ENCODE measurements around the gene DNAJB1.
"Not testable (repeated sequence)": the region's sequence is repeated elsewhere in the genome, so short reads cannot be mapped to it uniquely, and the experiment has no call there.

Gene DNAJB1

GRCh38 chr19:14520543-14520942, 2.3 kb upstream of the DNAJB1 start:
- DNase-seq (ENCODE audit: low read depth in 2 of 2) = no peak

GRCh38 chr19:14519860-14520407, 1.7 kb upstream of the DNAJB1 start:
- no peak for DNase-seq (ENCODE audit: low read depth in 2 of 2)

GRCh38 chr19:14519245-14519859, 1.2 kb upstream of the DNAJB1 start:
- no peak for DNase-seq (ENCODE audit: low read depth in 2 of 2)

- no peak for DNase-seq (ENCODE audit: low read depth in 2 of 2)
These were observed 754 bp downstream of the DNAJB1 start for GRCh38 chr19:14517446-14517839.

GRCh38 chr19:14516746-14517438, 1.3 kb downstream of the DNAJB1 start:
- no peak for DNase-seq (ENCODE audit: low read depth in 2 of 2)

- DNase-seq (ENCODE audit: low read depth in 2 of 2) = no peak
These were observed 2.1 kb downstream of the DNAJB1 start for GRCh38 chr19:14516048-14516534.

- no peak for DNase-seq (ENCODE audit: low read depth in 2 of 2)
These were observed 2.6 kb downstream of the DNAJB1 start for GRCh38 chr19:14515501-14516047.

GRCh38 chr19:14514215-14514863, 3.9 kb downstream of the DNAJB1 start:
- DNase-seq (ENCODE audit: low read depth in 2 of 2) = no peak

GRCh38 chr19:14512406-14512961, 5.7 kb downstream of the DNAJB1 start:
- DNase-seq (ENCODE audit: low read depth in 2 of 2) = no peak

- DNase-seq (ENCODE audit: low read depth in 2 of 2) = no peak
These were observed 7.0 kb downstream of the DNAJB1 start for GRCh38 chr19:14511229-14511593.

- DNase-seq (ENCODE audit: low read depth in 2 of 2) = no peak
These were observed 7.6 kb downstream of the DNAJB1 start for GRCh38 chr19:14510311-14511228.

- DNase-seq (ENCODE audit: low read depth in 2 of 2) = no peak
These were observed 10.3 kb downstream of the DNAJB1 start for GRCh38 chr19:14507704-14508542.

- peak; percentile 63 to 64 for DNase-seq (ENCODE audit: low read depth in 2 of 2)
These were observed 12.5 kb downstream of the DNAJB1 start for GRCh38 chr19:14505488-14506239.

- DNase-seq (ENCODE audit: low read depth in 2 of 2) = not testable (repeated sequence)
These were observed 13.6 kb downstream of the DNAJB1 start for GRCh38 chr19:14504575-14504974.

GRCh38 chr19:14503285-14503684, 14.9 kb downstream of the DNAJB1 start:
- DNase-seq (ENCODE audit: low read depth in 2 of 2) = no peak

- no peak for DNase-seq (ENCODE audit: low read depth in 2 of 2)
These were observed 15.7 kb downstream of the DNAJB1 start for GRCh38 chr19:14502334-14503092.

- no peak for DNase-seq (ENCODE audit: low read depth in 2 of 2)
These were observed 20.8 kb downstream of the DNAJB1 start for GRCh38 chr19:14497228-14497921.

GRCh38 chr19:14496834-14497227, 21.4 kb downstream of the DNAJB1 start:
- DNase-seq (ENCODE audit: low read depth in 2 of 2) = no peak
